Vagina (tissue), 2 donors: ENCODE data around the gene FBXL7. TPM values are rescaled to one million over a fixed set of nuclear protein-coding genes. Genes with fewer than 3 reads are reported as not detected.

Experiments used
- DNase-seq, 2 donors: peaks; one replicate each; pipeline ENCODE4 v3.0.0-alpha.2; 2017; ENCODE audit errors: extremely low spot score in 2 of 2
- H3K27ac ChIP-seq: fragments of 200-600 bp; sonication (generic); one replicate; pipeline ENCODE4 v1.5.1; 2019
- H3K27me3 ChIP-seq: fragments of 200-600 bp; sonication (generic); one replicate; pipeline ENCODE4 v1.5.1; 2019
- H3K36me3 ChIP-seq, 2 donors: fragments of 200-600 bp; sonication (generic); one replicate each; pipeline ENCODE4 v1.5.1; 2017 to 2019
- H3K4me1 ChIP-seq: fragments of 200-600 bp; sonication (generic); one replicate; pipeline ENCODE4 v1.5.1; 2019
- H3K4me3 ChIP-seq, 2 donors: fragments of 200-600 bp; sonication (generic); 1 replicate in 1 of 2; 2 replicates in 1 of 2; pipeline ENCODE4 v1.5.1; 2016 to 2019
- H3K9me3 ChIP-seq: fragments of 200-600 bp; sonication (generic); one replicate; pipeline ENCODE4 v1.5.1; 2019
- CTCF ChIP-seq, 3 experiments: fragments of 450-650 bp in 2 of 3; fragments of 200-600 bp in 1 of 3; sonication (generic) in 1 of 3; IDR thresholded peaks; one replicate each; pipeline ENCODE4 v1.5.1; 2017 to 2019; ENCODE audit warnings: antibody characterized with exemption in 3 of 3, mild to moderate bottlenecking in 2 of 3, moderate library complexity in 2 of 3
- POLR2A ChIP-seq, 2 donors: fragments of 450-650 bp; IDR thresholded peaks; one replicate each; pipeline ENCODE4 v1.6.1; 2017; ENCODE audit warnings: antibody characterized with exemption in 2 of 2, mild to moderate bottlenecking in 2 of 2, moderate library complexity in 2 of 2
- POLR2AphosphoS5 ChIP-seq, 2 donors: sonication (generic); formaldehyde crosslinking; IDR thresholded peaks; one replicate each; pipeline ENCODE4 v1.9.0; 2017; ENCODE audit warnings: antibody characterized with exemption in 2 of 2, mild to moderate bottlenecking in 2 of 2, low read depth in 1 of 2; ENCODE audit not compliant: insufficient read depth in 1 of 2
- intact Hi-C: fragments of 100-400 bp; cut with DNase I; formaldehyde crosslinking; loops from one replicate; pipeline ENCODE4 v1.15.1; 2023
- total RNA-seq: library from RNA; depleted of rRNA; stranded (reverse); fragments of >200 nt; gene quantifications from one replicate; pipeline ENCODE4 v1.2.3, GENCODE V29; 2016

The FBXL7 gene
- total RNA-seq, 1 donor from 2014 or later = 21.1 TPM

- H3K27me3 ChIP-seq = no peaks in the 10 kb centered on the region
These were observed 402.1 kb downstream of the FBXL7 start for GRCh38 chr5:15902066-15902465.

GRCh38 chr5:15904899-15905830 lies 405.2 kb downstream of the FBXL7 start:
- Histone ChIP-seq H3K27me3 (no peaks in the 10 kb centered on the region), H3K27ac (peak overlapping the region; percentile 31), H3K9me3 (no peaks in the 10 kb centered on the region), H3K36me3 (no peaks in the 10 kb centered on the region), H3K4me3 (no peak overlapping the region), H3K4me1 (peaks cover 25% of the 10 kb centered on the region)
- TF ChIP-seq POLR2A (IDR thresholded peaks at IDR 0.05) = no peak
- TF ChIP-seq CTCF (IDR thresholded peaks at IDR 0.05) = no peak
- TF ChIP-seq POLR2AphosphoS5 (IDR thresholded peaks at IDR 0.05; ENCODE audit: insufficient read depth in 1 of 2, low read depth in 1 of 2) = no peak
- intact Hi-C loops = no loop called here
- DNase-seq = no peak

More at GRCh38 chr5:15902066-15902465, 402.1 kb downstream of the FBXL7 start:
- no peak for TF ChIP-seq POLR2AphosphoS5 (IDR thresholded peaks at IDR 0.05; ENCODE audit: insufficient read depth in 1 of 2, low read depth in 1 of 2)
- TF ChIP-seq POLR2A (IDR thresholded peaks at IDR 0.05) = no peak
- no peak for TF ChIP-seq CTCF (IDR thresholded peaks at IDR 0.05)
- DNase-seq = no peak
- peaks cover 38% of the 10 kb centered on the region for H3K4me1 ChIP-seq
- no peak overlapping the region for H3K27ac ChIP-seq
- no peaks in the 10 kb centered on the region for H3K9me3 ChIP-seq
- no peak overlapping the region for H3K4me3 ChIP-seq
- intact Hi-C loops = no loop called here
- no peaks in the 10 kb centered on the region for H3K36me3 ChIP-seq

- Histone ChIP-seq H3K4me1 (peaks cover 21% of the 10 kb centered on the region), H3K27me3 (no peaks in the 10 kb centered on the region), H3K36me3 (no peaks in the 10 kb centered on the region), H3K27ac (no peak overlapping the region), H3K4me3 (no peak overlapping the region), H3K9me3 (no peaks in the 10 kb centered on the region)
- intact Hi-C loops = no loop called here
- no peak for TF ChIP-seq POLR2A (IDR thresholded peaks at IDR 0.05)
- no peak for TF ChIP-seq POLR2AphosphoS5 (IDR thresholded peaks at IDR 0.05; ENCODE audit: insufficient read depth in 1 of 2, low read depth in 1 of 2)
- no peak for TF ChIP-seq CTCF (IDR thresholded peaks at IDR 0.05)
- no peak for DNase-seq
These were observed 414.7 kb downstream of the FBXL7 start for GRCh38 chr5:15914638-15915037.

- no peak overlapping the region for H3K27ac ChIP-seq
- no peaks in the 10 kb centered on the region for H3K9me3 ChIP-seq
- H3K36me3 ChIP-seq = no peaks in the 10 kb centered on the region
- no peaks in the 10 kb centered on the region for H3K27me3 ChIP-seq
- H3K4me1 ChIP-seq = no peaks in the 10 kb centered on the region
- H3K4me3 ChIP-seq = no peak overlapping the region
- DNase-seq = no peak
- intact Hi-C loops = no loop called here
- TF ChIP-seq CTCF (IDR thresholded peaks at IDR 0.05) (no peak), POLR2A (IDR thresholded peaks at IDR 0.05) (no peak), POLR2AphosphoS5 (IDR thresholded peaks at IDR 0.05; ENCODE audit: insufficient read depth in 1 of 2, low read depth in 1 of 2) (no peak)
These were observed 426.6 kb downstream of the FBXL7 start for GRCh38 chr5:15926586-15926985.
